Activated CD8-positive, alpha-beta memory T cell treated with anti-CD3 and anti-CD28 coated beads for 1 hour (primary cell): ENCODE results near the gene UROC1.

ENCODE experiments used
- DNase-seq, 2 donors: peaks; one replicate each; pipeline ENCODE4 v3.0.0-alpha.2; 2020; ENCODE audit warnings: low read depth in 1 of 2; ENCODE audit errors: extremely low read depth in 1 of 2

Gene UROC1

DNA sequence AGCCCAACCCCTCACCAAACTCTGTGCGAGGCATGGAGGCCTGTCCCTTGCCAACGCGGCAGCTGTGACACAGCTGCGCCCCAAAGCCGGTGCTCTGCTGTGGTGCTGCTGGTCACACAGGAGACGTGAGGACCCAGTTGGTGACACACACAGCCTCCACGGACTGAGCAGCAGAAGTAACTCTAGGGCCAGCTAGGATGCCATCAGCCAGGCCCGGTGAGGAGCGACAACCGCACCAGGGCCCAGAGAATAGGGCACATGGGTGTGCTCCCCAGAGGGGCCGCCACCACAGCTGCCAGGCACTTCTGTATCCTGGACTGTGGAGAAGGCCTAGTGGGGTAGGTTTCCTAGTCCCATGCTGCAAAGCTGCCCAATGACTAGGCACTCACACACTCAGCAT lies 52.6 kb downstream of the UROC1 start:
- no peak for DNase-seq

DNA sequence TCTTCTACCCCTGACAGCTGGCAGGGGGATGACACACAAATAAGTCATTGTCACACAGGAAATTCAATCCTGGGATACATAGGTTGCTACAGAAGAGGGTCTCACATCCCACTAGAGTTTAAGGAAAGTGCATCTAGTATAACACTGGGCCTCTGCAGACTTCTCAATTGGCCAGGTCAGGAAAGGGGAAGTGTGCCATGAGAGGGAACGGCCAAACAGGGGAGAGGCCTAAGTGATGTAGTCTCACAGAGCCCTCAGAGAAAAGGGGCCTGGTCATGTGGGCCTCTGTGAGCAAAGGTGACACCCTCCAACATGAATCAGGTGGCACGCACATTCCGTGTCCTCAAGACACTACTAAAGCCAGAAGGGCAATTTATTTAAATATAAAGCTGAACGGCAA lies 53.1 kb downstream of the UROC1 start:
- DNase-seq: no peak

DNA sequence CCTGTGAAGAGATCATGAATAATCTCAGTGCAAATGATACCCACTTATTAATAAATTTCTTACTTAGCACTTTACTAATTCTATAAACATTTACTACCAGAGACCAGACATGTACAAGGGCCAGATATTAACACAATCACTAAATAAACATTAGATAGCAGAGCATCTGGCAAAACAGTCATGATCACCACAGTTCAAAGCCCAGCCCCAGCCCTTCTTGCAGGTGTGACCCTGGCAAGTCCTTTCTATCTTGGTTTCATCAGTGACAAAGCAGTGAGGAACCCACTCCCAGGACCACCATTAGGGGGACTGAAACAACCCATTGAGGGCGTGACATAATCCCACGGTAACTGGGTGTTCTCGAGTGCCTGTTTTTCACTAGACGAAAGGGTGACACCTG lies 53.5 kb downstream of the UROC1 start:
- no peak for DNase-seq

DNA sequence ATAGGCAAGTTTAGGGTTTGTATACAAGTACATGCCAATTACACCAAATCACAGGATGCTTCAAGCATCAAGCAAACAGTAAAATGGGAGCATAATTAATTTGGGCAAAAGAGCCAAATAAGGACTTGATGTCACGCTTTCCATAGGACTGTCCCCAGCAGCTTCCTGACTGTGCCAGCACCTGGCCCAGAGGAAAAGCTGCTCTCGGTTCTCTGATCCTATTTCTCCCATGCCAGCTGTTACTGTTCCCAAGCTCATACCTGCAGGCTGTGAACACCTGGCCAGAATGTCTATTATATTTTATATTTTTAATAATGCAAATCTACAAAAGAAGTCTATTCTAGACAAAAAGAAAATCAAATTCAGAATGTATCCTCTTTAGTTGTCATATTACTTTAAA lies 54.1 kb downstream of the UROC1 start:
- DNase-seq: no peak

DNA sequence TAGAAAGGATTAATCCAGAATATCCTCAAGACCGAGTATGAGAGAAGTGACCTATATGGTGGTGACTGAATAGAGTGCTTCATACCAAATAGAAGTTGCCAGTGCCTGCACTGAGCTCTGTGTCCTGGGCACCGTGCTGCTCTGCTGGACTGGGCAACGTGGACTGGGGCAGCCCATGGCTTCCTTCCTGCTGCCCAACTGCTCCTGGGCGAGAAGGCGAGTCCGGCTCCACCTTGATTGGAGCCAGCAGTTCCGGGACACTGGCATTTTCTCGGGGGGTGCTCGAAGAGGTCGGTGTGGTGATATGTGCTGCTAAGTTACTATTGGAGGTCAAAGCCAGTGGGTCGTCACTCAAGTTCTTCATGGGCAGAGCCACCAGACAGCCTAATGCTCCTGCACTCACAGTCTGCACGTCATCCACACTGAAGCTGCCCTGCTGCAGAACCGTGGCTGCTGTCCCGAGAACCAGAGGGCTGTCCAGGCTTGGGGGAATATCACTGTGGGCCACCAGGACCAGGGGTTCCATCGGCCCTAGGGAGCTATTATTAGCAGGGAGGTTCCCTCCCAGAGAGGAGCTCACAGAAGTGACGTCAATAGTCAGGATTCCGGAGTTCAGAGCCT lies 56.0 kb downstream of the UROC1 start:
- DNase-seq: no peak

DNA sequence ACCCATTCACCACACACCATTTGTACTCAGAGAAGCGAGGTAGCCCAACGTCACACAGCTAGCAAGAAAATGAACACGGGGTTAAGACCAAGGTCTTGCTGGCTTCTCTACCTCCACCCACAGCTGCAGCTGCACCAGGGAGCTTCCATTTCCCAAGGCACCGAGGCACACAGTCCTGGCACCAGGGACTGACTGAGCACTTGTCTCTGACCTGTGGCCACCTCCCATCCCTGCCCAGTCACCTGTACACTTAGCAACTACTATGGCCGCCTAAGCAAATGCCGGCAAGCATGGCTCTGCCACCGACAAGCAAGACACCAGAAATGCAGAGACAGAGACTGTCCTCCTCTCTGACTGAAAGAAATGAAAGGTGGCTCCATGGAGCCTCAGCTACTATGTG lies 57.2 kb downstream of the UROC1 start:
- DNase-seq: no peak

DNA sequence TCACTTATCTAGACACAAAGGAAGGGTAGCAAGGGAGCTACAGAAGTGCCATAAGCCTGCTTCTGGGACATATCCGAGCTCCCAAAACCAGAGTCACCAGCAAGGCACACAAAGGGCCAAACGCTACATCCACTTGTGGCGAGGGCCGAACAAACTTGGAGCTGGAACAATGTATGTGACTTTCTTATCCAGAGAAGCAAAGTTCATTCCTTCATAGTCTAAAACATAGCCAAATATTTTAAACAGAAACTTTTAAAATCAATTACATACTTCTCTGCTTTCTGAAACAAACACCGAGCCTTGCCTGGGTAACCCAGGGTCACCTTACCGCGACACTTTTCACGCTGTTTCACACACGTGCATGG lies 57.8 kb downstream of the UROC1 start:
- no peak for DNase-seq

DNA sequence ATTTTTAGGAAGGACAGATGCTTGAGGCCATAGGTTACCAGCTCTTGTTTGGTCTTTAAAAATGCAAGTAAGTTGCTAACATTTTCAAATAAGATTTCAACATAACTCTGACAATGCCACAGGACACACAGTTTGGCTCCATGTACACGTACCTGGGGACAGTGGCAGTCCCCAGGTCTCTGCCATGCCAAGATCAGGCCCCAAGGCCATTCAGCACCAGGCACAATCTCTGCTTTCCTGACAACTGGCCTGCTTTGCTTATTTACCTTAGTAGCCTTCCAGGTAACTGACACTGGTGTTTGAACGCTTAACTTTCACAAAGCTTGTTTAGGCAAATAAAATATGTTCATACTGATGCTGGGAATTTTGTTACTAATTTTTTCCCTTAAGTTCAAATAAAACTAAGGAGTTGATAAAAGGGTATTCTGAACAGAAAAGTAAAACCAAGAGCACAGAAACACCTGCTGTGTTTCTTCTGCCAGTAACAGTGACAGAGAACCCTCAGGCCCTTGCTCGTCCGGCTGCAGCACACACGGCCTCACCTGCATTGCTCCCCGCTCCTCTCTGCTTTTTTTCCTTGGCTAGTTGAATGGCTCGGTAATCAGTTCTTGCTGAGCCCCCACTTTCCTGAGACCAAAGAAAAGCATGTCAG lies 58.3 kb downstream of the UROC1 start:
- no peak for DNase-seq

DNA sequence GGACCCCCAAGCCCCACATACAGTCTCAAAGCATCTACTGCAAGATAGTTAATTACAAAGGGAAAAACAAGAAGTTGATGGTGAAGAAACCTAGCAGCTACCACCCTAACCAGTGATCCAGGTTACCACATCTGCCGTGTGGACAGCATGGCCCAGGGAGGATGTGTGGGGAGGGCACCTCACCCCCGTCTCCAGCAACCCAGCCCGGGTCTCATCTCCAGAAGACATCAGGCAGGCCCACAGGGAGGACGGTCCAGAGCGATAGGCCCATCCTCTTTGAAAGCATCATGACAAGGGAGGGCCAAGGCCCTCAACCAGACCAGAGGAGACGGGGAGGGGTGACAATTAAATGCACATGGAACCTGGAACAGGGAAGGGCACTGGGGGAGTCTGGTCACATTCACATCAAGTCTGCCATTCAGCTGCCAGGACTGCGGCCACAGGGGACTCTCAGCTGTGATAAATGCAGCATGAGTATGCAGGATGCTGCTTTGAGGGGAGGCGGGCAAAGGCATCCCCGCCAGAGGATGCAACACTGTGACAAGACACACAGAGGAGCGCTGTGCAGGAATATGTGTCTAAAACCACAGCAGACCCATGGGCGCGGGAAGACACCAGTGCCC lies 60.7 kb downstream of the UROC1 start:
- DNase-seq: no peak

DNA sequence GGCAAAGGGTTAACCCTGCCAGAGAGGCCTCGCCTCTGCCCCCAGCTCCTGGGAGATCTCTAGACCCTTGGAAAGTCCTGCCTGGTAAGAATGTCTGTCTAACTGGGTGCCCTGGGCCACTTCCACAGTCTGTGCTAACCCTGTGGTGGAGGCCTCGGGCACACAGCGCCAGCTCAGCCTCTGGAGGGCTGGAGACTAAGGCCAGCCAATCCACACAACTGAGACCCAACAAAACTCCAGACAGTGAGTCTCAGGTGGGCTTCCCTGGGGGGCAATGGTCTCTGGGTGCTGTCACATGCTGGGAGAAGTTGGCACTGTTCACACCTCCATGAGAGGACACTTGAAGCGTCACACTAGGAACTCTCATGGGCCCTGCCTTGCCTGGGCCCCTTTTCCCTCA lies 61.4 kb downstream of the UROC1 start:
- DNase-seq: no peak

DNA sequence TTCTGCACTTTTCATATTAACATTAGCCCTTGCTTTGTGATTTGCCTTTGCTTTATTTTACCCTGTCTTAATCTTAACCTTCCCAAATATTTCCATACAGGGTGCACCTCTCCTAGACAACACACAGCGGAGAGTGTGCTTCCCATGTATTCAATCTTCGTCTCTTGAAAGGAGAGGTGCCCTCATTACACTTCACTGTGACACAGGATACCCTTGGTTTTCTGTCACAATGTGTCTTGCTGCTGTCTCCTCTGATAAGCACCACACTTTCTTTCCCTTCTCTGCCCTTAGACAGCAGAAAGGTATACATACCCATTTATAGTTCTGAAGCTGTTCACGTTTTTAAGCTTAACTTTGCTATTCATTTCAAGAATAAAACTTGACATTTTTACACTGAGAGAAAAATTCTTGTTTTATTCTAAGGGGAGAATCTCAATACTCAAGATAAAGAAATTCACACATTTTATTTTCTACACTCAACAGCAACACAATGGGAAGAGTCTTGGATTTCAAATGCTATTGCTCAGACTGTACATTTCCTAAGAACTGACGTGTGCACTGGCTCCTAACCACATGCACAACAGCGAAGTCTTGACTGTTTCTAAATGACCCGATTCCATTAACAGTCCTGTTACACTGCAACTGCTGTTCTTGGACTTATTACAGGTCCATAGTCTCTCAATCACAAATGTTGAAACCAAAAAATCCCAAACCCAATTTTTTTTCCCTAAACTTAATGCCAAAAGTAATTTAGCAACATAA lies 63.0 kb downstream of the UROC1 start:
- no peak for DNase-seq

DNA sequence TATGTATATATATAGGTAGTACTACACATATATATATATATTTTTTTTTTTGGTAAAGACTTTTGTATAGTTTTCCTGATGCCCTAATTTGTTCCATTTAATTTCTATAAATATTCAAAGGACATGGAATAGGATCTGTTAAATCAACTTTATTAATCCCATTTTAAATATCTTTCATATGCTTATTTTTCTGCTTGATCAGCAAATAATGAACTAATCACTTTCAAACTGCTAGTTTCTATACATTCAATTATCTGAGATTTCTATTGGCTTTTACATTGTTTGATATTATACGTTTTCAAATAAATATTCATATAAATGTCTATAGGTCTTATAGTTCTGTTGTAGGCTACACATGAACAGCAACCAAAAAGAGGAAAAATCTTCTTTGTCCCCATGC lies 63.5 kb downstream of the UROC1 start:
- no peak for DNase-seq

DNA sequence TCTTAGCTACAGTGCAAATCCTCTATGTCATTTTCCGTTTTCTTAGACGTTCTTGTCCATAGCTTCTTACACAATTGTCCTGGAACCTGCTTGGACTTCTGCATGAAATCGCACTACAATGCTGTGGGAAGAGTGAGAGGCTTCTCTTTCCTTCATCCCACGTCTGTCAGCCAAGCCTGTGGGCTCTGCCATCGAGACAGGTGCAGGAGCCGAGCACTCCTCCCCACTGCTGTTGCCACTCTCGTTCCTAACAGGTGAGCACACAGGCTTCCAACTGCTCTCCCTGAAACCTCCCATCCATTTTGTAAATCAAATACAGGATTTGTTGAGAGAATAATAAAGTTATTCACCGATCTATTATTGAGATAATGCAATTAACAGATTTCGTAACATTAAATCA lies 65.4 kb downstream of the UROC1 start:
- DNase-seq: no peak

DNA sequence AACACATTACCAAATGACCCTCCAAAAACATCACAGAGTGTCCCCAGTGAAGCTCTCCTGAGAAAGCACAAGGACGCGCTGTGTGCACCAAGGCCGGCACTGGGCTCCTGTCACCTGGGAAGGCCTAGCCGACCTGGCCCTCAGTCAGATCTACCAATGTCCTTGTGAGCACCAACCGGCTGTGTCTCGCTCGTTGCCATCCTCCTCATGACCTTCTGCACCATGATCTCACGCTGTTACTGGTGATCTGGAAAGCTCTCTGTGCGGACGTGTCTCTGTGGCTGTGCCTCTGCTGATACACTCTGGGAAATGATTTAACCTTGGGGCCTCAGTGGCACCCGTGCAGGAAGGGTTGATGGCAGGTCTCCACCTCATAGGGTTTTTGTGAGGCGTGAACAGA lies 66.1 kb downstream of the UROC1 start:
- no peak for DNase-seq

DNA sequence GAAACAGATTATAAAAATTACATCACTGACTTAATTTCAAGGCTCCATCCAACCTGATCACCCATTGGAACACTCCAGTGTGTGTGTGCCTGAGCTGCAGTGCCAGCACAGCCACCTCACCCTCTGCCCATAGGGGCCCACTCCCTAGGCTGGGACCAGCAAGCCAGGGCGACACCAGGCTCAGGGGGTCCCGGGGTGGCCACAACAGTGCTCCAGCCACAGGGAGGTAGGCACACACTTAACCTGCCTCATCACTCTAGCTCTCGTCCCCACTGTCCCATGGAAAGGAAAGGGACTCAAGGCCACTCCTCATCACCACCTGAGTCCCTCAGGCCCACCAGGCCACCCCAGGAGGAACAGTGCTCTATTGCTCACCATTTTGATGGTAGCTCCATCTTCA lies 66.8 kb downstream of the UROC1 start:
- no peak for DNase-seq

DNA sequence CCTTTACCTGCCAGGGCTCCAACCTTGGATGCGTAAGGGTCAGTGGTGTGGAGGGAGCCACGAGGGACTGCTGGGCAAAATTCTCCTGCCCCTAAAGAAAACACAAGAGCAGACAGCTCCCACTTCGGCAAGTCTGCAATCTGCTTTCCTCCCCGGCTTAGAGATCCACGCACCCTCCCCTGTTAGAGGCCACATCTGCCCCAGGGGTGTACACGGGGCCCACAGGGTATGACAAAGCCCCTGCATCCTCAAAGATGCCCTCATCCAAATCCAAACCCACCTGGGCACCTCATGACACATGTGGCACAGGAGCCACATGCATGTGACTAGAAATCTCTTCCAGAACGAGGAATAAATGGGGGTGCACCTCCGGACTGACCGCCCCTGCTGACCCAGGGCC lies 67.4 kb downstream of the UROC1 start:
- DNase-seq: no peak

DNA sequence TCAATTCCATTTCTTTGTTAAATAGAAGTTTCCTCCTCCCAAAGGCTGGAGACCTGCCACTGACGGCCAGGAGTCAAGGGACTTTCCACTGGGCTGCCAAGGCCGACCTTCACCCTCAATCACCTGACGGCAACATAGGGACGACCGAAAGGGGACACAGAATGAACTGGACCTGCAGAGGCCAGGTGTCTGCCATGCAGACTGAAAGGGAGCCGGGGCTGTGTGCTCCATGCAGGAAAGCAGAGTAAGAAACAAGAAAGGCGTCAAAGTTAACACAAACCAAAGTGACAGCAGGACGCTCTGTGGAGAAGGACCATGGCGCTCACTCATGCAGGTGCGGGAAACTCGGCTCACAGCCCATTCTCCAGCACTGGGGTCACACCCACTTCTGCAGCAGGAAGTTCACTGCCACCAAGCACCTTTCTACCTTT lies 67.9 kb downstream of the UROC1 start:
- DNase-seq: no peak

DNA sequence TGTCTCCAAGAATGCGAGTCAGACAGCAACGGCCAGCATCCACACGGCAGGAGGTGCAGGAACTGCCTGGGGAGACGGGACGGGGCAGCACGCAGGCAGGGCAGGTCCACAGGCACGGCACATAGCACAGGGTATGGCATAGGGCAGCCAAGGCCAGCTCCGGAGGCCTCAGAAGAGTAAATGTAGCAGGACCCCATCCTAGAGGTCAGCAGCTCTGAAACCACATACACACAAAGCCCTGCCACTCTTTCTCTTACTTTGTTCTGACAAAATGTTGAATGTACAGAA lies 68.7 kb downstream of the UROC1 start:
- no peak for DNase-seq

DNA sequence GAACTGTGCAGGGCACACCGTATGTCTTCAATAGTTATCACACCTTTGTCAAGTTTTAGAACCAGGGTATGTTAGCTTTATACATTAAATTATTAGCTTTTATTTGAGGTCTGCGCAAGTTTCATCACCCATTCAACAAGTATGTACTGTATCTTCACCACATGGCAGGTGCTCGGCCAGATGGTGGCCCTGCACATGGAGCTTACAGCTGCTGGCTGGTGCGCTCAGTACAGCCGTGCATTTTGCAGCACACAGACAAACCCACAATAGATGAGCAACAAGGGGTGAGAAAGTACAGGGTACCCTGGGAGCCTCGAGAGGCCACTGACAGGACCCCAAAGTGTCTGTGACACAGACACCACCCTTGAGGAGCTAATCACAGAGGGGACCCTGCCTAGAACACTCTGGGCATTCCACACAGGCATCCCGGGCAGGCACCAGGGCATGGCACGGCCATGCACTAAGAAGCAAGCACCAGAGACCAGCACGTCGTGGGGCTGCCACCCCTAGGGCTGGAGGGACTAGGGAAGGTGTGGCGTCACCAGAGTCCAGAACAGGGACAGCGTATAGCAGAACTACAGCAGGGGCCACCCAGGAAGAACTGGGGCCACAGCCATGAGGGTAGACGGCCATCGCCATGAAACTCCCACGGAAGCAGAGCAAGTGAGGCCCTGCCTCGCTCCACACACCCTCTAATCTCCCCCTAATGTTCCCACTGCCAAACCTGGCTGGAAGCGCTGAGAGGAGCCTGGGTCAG lies 69.3 kb downstream of the UROC1 start:
- no peak for DNase-seq

DNA sequence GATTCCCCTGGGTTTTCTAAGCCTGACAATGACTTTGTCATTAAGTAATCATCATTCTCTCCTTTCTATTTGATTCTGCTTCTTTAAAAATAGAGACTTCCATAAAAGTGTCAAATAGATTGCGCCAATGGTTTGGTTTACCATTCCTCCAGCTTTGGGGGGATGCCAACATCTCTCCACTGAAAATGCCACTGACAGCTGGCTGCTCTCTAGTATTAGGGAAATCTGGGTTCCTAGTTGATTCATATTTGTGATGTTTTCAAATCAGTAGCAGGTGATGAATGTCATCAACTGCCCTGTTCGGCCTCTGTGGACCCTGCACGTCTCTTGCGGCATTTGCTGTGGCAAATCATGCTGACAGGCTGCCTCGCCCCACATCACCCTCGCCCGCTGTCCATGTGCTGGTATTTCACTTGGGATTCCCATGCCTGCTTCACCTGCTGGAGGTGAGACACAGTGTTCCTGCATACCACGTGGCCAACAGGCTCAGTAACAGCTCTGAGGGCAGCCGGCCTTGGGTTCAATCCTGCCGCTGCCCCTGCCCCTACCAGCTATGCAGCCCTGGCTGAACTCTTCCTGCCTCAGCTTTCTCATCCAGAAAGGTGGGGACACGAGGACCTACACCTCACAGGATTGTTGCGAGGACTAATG lies 70.0 kb downstream of the UROC1 start:
- DNase-seq: no peak

DNA sequence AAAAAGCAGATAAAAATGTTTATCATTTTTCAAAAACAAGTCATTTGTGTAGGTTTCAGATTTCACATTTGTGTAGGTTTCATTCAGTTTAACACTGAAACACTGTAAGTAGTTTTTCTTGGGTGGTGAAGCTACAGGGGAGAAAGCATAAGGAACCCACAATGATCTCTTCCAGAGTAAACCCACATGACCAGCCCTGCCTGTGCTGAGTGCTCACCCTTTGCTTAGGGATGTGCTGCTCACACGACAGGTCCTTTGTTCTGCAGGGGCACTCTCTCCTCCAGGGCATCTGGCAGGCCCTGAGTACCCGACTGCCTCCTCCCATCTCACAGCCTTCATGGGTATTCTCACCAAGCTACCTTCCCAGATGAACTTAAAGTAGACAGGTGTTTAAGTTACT lies 70.8 kb downstream of the UROC1 start:
- DNase-seq: no peak
